ENCODE data around the gene MIP.
"Not testable (repeated sequence)": the region's sequence is repeated elsewhere in the genome, so short reads cannot be mapped to it uniquely, and the experiment has no call there.

MIP gene

DNA sequence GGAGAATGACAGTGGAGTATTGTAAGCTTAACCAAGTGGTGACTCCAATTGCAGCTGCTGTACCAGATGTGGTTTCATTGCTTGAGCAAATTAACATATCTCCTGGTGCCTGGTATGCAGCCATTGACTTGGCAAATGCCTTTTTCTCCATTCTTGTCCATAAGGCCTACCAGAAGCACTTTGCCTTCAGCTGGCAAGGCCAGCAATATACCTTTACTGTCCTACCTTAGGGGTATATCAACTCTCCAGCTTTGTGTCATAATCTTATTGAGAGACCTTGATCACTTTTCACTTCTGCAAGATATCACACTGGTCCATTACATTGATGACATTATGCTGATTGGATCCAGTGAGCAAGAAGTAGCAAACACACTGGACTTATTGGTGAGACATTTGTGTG, 52.8 kb downstream of the MIP start:
- not testable (repeated sequence) for DNase-seq

DNA sequence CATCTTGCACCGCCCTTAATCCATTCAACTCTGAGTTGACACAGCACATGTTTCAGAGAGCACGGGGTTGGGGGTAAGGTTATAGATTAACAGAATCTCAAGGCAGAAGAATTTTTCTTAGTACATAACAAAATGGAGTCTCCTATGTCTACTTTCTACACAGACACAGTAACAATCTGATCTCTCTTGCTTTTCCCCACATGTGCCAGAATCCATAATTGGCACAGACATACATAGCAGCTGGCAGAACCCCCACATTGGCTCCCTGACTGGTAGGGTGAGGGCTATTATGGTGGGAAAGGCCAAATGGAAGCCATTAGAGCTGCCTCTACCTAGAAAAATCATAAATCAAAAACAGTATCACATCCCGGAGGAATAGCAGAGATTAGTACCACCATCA, 53.3 kb downstream of the MIP start:
- DNase-seq, result not testable (repeated sequence)
